HG03097 (cell line): ENCODE measurements around the gene CD209.

ENCODE experiments used
- ATAC-seq: cut with Tn5 transposase; IDR thresholded peaks from one replicate; pipeline ENCODE4 v1.9.1; 2021; ENCODE audit not compliant: unreplicated experiment, low FRiP score

CD209 gene

DNA sequence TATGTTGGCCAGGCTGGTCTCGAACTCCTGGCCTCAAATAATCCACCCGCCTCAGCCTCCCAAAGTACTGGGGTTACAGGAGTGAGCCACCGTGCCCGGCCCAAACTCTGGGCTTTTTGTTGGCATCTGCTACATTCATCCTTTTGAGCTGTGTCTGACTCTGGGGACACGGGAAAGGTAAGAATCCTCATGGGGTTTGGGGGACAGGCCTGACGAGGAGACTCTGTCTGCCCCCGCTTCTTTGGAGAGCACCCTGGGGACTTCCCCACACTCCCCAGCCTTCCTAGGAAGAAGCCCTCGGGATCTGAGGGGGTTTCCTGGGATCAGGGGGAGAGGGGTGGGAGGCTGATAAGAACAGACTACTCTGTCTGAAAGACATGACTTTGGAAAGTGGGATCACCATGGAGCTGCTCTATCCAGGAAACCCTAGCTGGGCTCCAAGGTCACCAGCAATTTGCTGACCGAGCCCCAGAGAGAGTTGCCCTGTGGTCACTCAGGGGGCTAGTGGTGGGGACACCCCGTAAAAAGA lies 37.3 kb downstream of the CD209 start:
- no peak for ATAC-seq

DNA sequence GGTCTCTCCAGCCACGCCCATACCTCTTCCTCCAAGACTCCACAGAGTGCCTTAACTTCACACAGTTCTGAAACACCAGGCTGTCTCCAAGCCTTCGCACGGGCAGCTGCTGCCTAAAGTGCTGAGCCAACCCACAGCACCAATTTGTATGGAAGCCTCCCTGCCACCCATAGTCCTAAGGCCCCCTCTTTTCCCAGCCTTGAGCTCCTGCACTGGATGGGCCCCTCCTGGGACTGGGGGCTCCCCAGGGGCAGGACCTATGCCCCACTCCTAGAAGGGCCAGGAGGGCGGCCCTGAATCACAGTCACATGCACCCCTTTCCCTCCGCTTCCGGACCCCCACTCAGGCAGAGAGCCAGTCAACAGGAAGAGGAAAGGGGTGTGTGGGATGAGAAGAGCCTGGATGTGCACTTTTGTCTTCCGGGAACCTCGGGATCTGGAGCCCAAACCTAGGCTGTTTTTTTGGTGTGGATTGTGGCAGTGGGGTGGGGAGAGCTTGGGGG lies 40.3 kb downstream of the CD209 start:
- no peak for ATAC-seq

DNA sequence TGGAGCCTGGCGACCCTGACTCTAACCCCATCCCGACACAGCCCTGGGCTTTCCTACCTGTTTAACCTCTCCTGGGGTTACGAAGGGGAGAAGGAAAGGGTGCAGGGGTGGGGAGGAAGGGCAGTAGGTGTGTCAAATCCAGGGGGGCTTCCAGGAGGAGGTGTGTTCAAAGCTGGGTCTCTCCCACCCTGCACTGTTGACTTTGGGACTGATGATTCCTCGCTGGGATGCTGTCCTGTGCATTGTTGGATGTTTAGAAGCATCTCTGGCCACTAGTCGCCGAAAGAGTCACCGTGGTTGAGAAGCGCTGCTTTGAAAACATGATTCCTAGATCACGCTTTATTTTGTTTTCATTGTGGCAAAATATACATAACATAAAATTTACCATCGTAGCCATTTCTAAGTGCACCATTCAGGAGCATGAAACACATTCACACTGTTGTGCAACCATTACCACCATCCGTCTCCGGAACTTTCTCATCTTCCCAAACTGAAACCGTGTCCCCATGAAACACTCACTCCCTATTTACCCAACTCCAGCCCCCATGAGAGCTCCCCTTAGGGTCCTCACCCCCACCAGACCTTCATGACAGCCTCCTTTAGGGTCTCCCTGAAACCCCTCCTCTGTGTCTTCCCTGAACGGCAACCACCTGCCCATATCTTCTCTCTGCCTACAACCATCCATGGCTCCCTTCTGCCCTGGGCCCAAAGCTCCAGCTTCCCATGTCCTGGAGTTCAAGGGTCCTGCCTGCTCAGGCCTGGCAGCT lies 41.0 kb downstream of the CD209 start:
- no peak for ATAC-seq

DNA sequence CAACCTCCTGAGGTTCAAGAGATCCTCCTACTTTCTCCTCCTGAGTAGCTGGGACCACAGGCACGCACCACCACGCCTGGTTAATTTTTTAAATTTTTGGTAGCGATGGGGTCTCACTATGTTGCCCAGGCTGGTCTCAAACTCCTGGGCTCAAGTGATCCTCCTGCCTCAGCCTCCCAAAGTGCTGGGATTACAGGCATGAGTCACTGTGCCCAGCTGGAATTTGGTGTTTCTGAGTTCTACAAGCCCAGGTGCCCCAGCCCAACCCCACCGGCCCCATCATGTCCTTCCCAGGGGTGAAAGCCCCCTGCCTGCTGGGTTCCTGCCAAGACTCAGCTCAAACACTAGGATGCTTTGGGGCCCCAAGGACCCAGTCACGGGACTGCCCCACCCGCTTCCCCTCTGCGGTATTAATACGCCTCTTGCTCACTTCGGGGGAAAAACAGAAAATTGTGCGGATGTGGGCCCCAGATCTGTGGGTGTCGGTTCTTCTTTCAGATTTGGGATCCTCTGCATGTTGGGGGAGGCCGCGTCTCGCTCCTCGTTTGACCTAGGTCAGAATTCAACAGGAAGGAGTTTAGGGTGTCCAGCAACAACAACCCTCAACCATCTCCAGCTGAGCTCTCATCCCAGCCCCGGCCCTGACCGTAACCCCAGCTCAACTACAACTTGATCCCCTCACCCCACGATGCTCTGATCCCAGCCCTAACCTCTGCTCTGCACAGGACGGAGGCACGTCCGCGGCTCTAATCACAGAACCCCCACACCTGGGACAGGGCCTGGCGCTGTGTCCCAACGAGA lies 41.7 kb downstream of the CD209 start:
- no peak for ATAC-seq

DNA sequence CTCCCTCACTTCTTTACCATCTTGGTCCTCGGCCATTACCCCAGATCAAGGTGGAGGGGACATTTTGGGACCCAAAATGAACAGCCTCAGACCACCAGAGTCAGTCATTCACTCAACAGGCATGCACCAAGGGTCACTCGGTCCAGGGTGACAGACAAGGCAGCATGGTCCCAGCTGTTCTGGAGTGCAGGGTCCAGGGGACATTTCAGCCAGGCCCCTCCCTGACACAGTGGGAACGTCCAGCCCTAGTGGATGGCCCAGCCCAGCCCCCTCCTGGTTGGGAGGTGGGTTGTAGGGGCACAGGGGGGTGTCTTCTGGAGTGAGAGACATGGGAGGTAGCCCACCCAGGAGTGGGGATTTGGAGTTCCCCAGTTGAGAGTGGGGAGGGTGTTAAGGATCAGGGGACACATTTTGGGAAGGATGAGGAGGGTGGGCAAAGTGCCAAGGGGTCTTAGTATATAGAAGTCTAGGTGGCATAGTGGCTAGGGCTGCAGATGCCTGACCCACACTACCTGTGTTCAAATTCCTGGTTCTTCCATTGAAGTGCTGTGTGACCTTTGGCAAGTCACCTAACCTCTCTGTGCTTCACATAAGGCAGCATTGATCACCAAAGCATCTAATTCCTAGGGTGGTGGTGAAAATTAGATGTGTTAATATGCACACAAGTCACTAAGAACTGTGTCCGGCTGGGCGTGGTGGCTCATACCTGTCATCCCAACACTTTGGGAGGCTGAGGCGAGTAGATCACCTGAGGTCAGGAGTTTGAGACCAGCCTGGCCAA lies 42.9 kb downstream of the CD209 start:
- ATAC-seq, result no peak

DNA sequence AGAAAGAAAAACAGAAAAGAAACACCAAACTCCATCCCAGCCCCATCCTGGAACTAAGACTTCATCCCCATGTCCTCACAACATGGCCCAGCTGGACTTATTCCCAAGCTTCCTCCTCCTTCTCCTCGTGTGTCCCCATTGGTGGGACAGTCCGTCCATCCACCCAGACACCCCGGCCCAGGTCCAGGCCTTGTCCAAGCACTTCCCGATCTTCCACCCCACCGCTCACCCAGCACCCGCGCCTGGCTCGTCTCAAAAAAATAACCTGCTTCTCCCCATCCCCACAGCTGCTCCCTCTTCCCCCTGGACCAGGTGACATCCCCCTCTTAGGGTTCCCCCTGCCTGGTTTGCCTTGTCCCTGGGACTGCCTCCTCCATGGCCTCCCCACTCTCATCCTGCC lies 44.0 kb downstream of the CD209 start:
- ATAC-seq, result no peak

DNA sequence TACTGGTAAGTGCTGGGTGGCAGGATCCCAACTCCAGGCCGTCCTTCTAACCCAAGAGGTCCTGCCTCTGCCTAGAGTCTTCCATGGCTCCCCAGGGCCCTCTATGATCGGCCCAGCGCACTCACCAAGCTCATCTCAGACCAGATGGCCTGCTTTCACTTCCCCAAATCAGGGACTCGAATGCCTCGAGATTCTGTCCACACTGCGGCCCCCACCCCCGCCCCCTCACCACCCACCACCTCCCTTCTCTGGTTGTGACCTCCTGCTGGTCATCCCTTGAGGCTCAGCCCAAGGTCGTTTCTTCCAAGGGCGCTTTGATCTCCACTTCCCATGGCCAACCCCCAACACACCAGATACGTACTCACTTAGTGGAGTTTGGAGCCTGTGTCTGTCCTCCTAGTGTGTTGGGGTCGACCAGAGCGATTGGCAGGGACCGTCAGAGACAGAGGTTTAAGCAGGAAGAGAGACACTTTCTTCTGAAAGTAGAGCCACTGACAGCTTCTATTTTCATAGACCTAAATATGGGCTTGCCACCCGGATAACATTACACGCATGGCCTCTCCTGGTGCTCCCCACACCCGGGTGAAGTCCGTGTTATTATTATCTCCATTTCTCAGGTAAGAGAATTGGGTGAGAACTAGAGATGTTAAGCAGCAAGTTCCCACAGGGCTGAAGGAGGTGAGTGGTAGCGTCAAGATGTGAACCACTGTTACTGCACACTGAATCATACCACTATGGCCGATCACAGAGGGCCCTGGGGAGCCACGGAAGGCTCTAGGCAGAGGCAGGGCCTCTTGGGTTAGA lies 45.5 kb downstream of the CD209 start, which contains the start of gene FCER2:
Gene FCER2 (minus strand): TSS at position 478 of the 804 bp plus-strand sequence. CDS start 2,371 bp downstream, outside the sequence.
- ATAC-seq, result peak; percentile 34

DNA sequence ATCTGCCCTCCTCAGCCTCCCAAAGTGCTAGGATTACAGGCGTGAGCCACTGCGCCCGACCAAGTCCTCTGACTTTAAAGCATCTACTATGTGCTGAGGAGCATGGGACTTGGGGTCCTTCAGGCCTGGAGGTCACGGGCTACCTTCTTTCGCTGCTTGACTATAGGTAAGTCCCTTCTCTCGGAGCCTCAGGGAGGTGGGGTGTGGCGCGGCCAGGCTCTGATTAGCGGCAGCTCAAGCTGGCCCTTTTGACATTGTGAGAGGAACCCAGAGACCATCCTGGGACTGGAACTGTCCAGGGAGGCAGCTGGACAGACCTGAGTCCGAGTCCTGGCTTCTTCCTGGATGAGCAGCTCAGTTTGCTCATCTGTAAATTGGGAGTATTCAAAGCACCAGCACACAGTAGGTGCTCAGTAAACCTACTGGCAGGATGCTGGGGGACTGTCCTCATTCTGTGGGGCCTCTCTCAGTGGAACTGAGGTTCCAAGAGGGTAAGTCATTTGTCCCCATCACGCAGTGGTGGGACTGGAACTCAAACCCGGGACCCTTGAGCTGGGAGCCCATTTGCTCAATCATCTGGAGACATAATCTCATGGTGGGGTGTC lies 46.2 kb downstream of the CD209 start:
- no peak for ATAC-seq

DNA sequence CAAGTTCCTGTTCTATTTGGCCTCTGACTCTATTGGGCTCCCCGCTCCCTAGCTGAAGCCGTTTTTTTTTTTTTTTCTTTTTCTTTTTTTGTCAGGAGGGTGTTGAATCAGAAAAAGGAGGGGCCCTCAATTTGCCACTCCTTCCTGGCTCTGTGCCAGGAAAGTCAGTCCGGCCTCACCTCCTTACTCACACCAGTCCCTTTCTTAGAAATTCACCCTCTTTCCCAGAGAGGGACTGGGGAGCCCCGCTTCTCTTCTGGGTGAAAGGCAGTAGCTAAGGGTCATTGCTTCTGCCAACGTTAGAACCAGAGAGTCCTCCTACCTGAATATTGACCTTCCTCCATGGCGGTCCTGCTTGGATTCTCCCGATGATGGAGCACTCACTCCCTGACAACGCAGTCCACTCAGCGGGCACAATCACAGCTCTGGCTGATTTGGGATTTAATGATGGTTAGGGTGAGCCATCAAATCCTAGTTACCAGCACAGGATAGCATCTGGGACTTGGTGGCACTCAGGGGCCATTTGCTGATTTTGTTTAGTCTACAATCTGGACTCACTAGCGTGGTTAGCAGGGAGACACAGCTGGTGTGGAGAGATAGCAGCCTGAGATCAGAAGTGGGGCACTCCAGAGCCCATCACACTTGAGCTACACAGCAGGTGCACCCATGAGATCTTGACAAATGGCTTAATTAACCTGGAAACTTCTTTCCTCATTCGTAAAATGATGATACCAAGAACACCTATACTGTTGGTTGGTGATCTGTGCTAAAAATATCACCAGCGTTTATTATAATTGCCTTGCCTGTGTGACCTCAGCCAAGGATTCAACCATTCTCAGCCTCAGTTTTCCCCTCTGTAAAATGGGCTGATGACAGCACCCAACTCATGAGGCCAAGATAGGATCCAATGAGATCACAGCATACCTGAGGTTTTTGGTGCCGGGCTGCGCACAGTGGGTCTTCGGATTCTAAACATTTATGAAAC lies 47.6 kb downstream of the CD209 start:
- no peak for ATAC-seq

DNA sequence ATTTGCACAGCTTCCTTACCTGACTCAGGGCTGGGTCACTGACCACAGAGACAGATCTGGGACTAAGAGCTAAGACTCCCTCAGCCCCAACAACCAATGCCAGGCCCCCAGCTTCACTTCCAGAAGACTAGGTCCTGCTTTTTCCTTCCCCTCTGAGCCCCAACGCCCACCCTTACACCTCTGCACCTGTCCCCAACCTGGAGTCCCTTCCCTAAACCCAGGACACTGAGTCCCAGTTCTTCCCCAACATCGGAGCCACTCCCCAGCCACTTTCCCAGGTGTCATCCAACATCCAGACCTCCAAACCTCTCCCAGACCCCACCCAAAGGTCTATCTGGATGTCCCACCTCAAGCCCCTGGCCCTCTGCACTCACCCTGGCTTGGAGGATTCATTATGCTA lies 48.3 kb downstream of the CD209 start:
- no peak for ATAC-seq

DNA sequence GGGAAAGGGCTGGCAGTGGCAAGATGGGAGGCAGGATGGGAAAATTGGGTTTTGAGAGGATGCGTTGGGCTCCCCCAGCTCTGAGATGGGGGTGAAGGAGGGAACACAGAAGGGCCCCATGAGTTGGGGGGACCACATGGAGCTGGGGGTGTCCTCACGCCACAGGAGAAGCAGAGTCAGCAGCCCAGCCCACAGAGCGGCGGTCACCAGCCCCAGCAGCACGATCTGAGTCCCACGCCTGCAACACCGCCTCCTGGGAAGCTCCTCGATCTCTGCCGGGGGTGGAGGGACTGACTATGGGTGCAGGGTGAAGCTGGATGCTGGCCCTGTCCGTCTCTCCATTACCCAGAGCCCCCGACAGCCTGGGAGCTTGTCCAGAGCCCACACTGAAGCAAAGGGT lies 48.8 kb downstream of the CD209 start:
- no peak for ATAC-seq

DNA sequence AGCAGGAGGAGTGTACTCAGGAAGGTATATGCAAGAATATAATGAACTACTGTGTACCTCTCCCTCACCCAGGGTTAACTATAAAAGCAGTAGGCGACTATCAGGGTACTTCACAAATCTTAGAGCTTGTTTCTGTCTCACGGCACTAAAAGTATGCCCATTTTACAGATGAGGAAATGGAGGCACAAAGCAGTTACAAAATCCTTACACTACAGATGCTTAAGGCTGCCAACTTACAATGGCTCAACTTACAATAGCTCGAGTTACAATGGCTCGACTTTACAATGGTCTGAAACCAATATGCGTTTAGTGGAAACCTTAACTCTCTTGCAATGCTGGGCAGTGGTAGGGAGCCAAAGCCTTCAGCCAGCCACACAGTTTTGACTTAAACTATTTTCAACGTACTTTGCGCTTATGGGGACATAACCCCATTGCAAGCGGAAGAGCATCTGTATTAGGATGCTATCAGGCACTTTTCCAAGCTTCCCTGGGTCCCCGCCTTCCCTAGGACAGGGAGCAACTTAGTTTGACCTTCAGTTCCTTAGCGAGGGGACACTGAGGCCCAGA lies 49.5 kb downstream of the CD209 start:
- ATAC-seq, result no peak

DNA sequence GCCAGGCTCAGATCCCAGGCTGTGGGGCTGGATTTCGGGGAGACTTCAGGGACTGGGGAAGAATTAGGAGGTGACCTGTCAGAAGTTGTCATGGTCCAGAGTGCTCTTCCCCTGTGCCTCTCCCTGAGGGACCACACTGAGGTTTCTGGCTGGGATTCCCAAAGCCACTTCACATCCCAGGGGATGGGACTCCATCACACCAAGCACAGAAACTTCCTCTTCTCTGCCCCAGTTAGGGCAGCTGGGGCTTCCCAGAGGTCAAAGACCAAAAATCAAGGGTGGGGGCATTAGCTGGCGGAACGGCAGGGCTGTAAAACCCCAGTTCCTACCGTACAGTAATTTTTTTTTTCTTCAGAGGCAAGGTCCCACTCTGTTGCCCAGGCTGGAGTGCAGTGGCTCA lies 52.8 kb downstream of the CD209 start:
- ATAC-seq, result no peak

DNA sequence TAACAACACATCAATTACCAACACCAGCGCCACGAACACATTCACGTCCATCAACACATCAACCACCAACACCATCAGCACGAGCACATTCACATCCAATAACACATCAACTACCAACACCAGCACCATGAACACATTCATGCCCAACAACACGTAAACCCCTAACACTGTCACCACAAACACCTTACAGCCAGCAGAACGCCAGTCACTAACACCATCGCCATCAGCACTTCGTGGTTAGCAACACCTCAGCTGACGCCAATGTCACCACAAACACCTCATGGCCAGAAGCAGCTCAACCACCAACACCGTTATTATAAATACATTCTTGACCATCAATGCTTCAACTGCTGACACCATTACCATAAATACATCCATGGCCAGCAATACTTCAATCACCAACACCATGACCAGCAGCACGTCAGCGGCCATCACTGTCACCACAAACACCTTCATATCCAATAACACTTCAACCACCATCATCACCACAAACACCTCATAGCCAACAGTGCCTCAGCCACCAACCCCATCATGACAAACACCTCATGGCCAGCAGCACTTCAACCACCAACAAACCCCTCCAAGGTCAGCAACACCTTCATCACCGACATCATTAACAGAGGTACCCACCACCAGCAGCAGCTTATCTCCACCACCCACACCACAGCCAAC lies 54.8 kb downstream of the CD209 start:
- ATAC-seq, result no peak

DNA sequence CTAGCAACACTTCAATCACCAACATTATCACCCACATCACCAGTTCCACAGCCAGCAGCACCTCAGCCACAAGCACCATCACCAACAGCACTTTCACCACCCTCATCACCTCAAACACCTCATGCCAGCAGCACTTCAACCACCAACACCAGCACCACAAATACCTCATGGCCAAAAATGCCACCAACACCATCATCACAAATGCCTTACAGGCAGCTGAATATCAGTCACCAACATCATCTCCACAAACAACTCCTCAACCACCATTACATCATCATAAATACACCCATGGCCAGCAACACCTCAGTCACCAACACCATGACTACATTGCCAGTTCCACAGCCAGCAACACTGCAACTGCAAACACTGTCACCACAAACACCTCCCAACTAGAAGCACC lies 55.8 kb downstream of the CD209 start:
- ATAC-seq, result no peak

DNA sequence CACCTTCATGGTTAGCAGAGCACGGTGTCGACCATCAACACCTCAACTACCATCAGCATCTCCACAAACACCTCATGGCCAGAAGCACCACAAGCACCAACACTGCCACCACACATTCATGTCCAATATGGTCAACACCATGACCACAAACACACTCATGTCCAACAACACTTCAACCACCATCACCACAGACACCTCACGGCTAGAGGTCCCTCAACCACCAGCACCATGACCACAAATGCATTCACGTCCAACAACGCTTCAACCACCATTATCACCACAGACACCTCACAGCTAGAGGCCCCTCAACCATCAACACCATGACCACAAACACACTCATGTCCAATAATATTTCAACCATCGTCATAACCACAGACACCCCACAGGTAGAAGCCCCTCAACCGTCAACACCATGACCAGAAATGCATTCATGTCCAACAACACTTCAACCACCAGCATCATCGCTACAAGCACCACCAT lies 56.5 kb downstream of the CD209 start:
- no peak for ATAC-seq
